GM18867 (cell line): ENCODE data around the gene EIF2D.

Source experiments
- ATAC-seq: cut with Tn5 transposase; IDR thresholded peaks from one replicate; pipeline ENCODE4 v1.9.1; 2021; ENCODE audit warnings: mild to moderate bottlenecking, moderate library complexity; ENCODE audit not compliant: unreplicated experiment

The EIF2D gene

DNA sequence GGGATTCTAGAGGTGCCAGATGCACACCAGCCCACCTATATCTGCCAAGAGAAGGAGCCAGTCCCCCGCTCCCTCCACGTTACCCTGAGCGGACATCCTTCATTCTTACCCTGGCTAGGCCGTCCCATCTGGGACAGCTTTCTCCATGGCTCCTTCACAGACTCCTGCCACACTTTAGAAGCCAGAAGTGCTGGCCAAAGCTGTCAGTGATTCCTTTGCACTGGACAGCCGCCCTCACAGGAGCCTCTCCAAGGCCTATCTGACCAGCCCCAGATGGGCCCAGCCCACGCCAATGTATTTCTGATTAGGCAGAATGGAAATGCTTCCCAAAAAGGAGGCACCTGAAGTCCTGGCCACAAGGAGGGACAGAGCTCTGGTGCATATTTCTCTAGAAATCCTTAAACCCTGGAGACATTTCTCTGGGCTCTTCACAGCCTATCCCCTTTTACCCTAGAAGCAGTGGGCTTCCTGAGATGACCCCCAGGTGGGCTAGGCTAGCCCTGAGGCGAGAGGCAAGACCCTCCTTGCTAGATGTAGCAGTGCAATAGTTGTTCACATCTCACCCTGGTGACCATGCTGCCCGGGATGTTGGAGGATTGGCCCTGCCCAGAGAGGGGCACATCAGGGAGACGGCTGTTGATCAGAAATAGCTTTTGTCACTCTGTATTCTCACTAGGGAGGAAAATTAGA lies 60.8 kb downstream of the EIF2D start:
- no peak for ATAC-seq

- no peak for ATAC-seq
Measured at GRCh38 chr1:206550446-206550845, 61.8 kb downstream of the EIF2D start.

GRCh38 chr1:206547104-206547503 lies 65.2 kb downstream of the EIF2D start:
- ATAC-seq = no peak

DNA sequence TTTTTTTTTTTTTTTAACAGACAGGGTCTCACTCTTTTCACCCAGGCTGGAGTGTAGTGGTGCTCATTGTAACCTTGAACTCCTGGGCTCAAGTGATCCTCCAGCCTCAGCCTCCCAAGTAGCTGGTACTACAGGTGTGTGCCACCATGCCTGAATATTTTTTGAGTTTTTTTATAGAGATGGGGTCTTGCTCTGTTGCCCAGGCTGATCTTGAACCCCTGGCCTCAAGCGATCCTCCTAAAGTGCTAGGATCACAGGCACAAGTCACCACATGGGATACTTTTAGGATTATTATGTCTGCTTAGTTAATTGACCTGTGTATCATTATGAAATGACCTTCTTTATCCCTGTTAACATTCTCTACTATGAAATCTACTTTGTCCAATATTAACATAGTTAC lies 66.9 kb downstream of the EIF2D start:
- no peak for ATAC-seq

DNA sequence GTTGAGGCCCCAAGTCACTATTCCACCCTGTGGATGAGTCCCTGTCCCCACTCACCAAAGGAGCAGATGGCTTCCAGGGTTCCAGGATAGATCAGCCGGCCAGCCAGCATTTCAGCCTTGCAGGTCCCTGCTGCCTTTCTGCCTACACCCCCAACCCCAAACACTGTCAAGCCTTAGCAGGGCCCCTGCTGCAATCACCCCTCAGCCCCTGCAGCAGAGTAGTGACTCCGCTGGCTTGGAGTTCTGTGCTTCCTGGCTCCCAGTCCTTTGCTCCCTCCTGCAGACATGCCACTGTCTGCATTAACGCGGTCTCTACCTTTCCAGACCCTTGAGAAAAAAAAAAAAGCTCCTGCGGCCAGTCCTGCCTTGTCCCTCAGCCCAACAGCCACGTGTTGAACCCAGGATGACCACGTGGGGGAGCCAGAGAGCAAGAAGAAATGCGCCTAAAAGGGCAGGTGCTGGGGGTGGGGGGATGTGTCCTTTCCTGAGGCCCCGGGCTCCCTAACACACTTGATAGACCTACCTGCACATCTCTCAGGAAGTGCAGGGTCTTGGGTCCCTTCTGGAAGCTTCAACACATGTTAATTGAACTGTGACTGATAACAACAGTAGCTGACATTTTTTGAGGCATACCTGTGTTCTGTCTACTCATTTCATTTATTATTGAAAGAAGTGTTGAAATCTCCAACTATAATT lies 67.6 kb downstream of the EIF2D start:
- no peak for ATAC-seq
